Activated naive CD8-positive, alpha-beta T cell treated with anti-CD3 and anti-CD28 coated beads, Interleukin-2, amount 50 U/mL, for 24 hours (primary cell): ENCODE data around the gene KRTAP12-3.
"Not testable (repeated sequence)": the region's sequence is repeated elsewhere in the genome, so short reads cannot be mapped to it uniquely, and the experiment has no call there.

Source experiments
- ATAC-seq: fragments of 150-1000 bp; cut with Tn5 transposase; one replicate; pipeline ENCODE4 v1.10.0; 2021
- DNase-seq: peaks from one replicate; pipeline ENCODE4 v3.0.0; 2021
- H3K27ac Mint-ChIP-seq: one replicate; pipeline ENCODE4 v1.8.0; 2021; ENCODE audit warnings: mild to moderate bottlenecking, mixed read lengths
- H3K27me3 Mint-ChIP-seq: one replicate; pipeline ENCODE4 v1.8.0; 2021; ENCODE audit warnings: mixed read lengths
- H3K36me3 Mint-ChIP-seq: one replicate; pipeline ENCODE4 v1.8.0; 2021; ENCODE audit warnings: low read depth, mixed read lengths
- H3K4me1 Mint-ChIP-seq: one replicate; pipeline ENCODE4 v1.8.0; 2021; ENCODE audit warnings: mixed read lengths
- H3K4me3 Mint-ChIP-seq: one replicate; pipeline ENCODE4 v1.8.0; 2021; ENCODE audit warnings: mild to moderate bottlenecking, moderate library complexity, mixed read lengths
- H3K9me3 Mint-ChIP-seq: one replicate; pipeline ENCODE4 v1.8.0; 2021; ENCODE audit warnings: mixed read lengths

Gene KRTAP12-3

GRCh38 chr21:44653656-44654575 lies 3.8 kb upstream of the KRTAP12-3 start:
- Mint-ChIP-seq H3K27ac (no peak overlapping the region), H3K27me3 (no peaks in the 10 kb centered on the region), H3K4me3 (no peak overlapping the region), H3K4me1 (peaks cover 45% of the 10 kb centered on the region), H3K36me3 (peaks cover 6% of the 10 kb centered on the region), H3K9me3 (peaks cover 17% of the 10 kb centered on the region)
- DNase-seq (peak; percentile 31), ATAC-seq (peak; percentile 26)

- H3K4me3 Mint-ChIP-seq = no peak within 1 kb of the TSS
- H3K27ac Mint-ChIP-seq = no peak within 1 kb of the TSS
- ATAC-seq (no peak), DNase-seq (no peak)
- H3K4me1 Mint-ChIP-seq = peaks cover 53% of the 10 kb centered on the region
- H3K27me3 Mint-ChIP-seq = no peaks in the 10 kb centered on the region
- H3K36me3 Mint-ChIP-seq = peaks cover 6% of the 10 kb centered on the region
- H3K9me3 Mint-ChIP-seq = peaks cover 17% of the 10 kb centered on the region
Measured at GRCh38 chr21:44654576-44655175, 3.1 kb upstream of the KRTAP12-3 start, which contains the start of gene KRTAP12-4. TSS of gene KRTAP12-4 (minus strand) at chr21:44654659. CDS start at chr21:44654614, 45 bp downstream.

DNA sequence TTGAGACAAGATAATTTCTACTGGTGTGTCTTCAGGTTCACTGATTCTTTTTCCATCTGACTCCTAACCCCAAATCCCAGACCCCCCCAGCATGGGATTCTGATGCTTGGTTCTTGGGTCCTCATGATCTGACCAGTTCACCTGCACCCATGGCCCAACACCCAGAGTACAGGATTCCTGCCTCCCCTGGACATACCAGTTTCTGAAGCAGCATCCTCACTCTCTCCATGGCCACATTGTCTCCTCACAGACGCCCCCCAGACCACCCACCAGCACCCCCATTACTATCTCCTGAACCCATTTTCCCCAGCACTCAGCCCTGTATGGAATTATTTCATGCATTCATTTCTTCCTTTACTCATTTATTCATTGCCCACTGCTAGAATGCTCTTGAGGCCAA lies 864 bp upstream of the KRTAP12-3 start:
- no peak overlapping the region for H3K27ac Mint-ChIP-seq
- no peak overlapping the region for H3K4me3 Mint-ChIP-seq
- ATAC-seq (no peak), DNase-seq (no peak)
- peaks cover 23% of the 10 kb centered on the region for H3K9me3 Mint-ChIP-seq
- peaks cover 6% of the 10 kb centered on the region for H3K36me3 Mint-ChIP-seq
- peaks cover 54% of the 10 kb centered on the region for H3K4me1 Mint-ChIP-seq
- no peaks in the 10 kb centered on the region for H3K27me3 Mint-ChIP-seq

- Mint-ChIP-seq H3K27ac (peak overlapping the region; percentile 72), H3K4me1 (peaks cover 53% of the 10 kb centered on the region), H3K36me3 (peaks cover 6% of the 10 kb centered on the region), H3K4me3 (peak overlapping the region; percentile 62), H3K27me3 (no peaks in the 10 kb centered on the region), H3K9me3 (peaks cover 32% of the 10 kb centered on the region)
- no peak for ATAC-seq
- no peak for DNase-seq
Measured at GRCh38 chr21:44658541-44658910, 794 bp downstream of the KRTAP12-3 start.

GRCh38 chr21:44658913-44659595 lies 1.3 kb downstream of the KRTAP12-3 start:
- Mint-ChIP-seq H3K4me1 (peaks cover 48% of the 10 kb centered on the region), H3K36me3 (peaks cover 6% of the 10 kb centered on the region), H3K27ac (peak overlapping the region; percentile 72), H3K27me3 (no peaks in the 10 kb centered on the region), H3K9me3 (peaks cover 32% of the 10 kb centered on the region), H3K4me3 (no peak overlapping the region)
- DNase-seq (no peak), ATAC-seq (no peak)

DNA sequence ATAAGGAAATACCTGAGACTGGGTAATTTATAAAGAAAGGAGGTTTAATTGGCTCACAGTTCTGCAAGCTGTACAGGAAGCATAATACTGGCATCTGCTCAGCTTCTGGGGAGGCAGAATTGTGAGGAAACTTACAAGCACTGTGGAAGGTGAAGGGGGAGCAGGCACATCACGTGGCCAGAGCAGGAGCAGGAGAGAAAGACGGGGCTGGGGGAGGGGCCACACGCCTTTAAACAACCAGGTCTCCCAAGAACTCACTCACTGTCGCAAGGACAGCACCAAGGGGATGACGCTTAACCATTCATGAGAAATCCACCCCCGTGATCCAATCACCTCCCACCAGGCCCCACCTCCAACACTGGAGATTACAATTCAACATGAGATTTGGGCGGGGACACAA lies 3.8 kb downstream of the KRTAP12-3 start:
- ATAC-seq, H3K36me3 Mint-ChIP-seq, H3K27me3 Mint-ChIP-seq, DNase-seq, H3K4me3 Mint-ChIP-seq, H3K27ac Mint-ChIP-seq: not testable (repeated sequence)
- peaks cover 24% of the 10 kb centered on the region for H3K9me3 Mint-ChIP-seq
- peaks cover 33% of the 10 kb centered on the region for H3K4me1 Mint-ChIP-seq

DNA sequence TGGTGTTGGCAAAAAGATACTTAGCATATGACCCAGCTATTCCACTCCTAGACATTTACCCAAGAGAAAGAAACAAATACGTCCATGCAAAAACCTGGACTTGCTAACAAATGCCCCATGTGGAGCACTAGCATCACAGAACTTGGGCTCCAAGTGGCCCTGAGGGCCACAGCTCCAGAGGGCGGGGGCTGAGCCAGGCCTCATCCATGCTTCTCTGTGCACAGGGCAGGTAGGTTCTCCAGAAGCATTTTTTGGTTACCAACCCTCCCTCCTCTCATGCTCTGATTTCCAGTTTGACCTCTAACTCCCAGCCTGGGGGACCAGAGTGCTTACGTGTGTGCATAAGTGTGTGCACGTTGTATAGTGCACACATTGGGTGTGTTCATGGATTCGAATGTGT lies 7.0 kb downstream of the KRTAP12-3 start:
- no peak for ATAC-seq
- peaks cover 2% of the 10 kb centered on the region for H3K4me1 Mint-ChIP-seq
- peaks cover 2% of the 10 kb centered on the region for H3K27me3 Mint-ChIP-seq
- H3K4me3 Mint-ChIP-seq = no peak overlapping the region
- H3K27ac Mint-ChIP-seq = no peak overlapping the region
- no peak for DNase-seq
- H3K36me3 Mint-ChIP-seq = no peaks in the 10 kb centered on the region
- peaks cover 28% of the 10 kb centered on the region for H3K9me3 Mint-ChIP-seq

- Mint-ChIP-seq H3K4me3 (no peak within 1 kb of the TSS), H3K27ac (no peak within 1 kb of the TSS), H3K9me3 (peaks cover 25% of the 10 kb centered on the region), H3K36me3 (no peaks in the 10 kb centered on the region), H3K4me1 (peaks cover 3% of the 10 kb centered on the region), H3K27me3 (peaks cover 2% of the 10 kb centered on the region)
- DNase-seq = no peak
- ATAC-seq = no peak
Measured at GRCh38 chr21:44666401-44667320, 8.9 kb downstream of the KRTAP12-3 start, which contains the start of gene KRTAP12-2. TSS of gene KRTAP12-2 (minus strand) at chr21:44666927. CDS start at chr21:44666886, 41 bp downstream.

GRCh38 chr21:44667612-44668011 lies 9.9 kb downstream of the KRTAP12-3 start:
- no peak overlapping the region for H3K27ac Mint-ChIP-seq
- peaks cover 3% of the 10 kb centered on the region for H3K4me1 Mint-ChIP-seq
- peaks cover 2% of the 10 kb centered on the region for H3K27me3 Mint-ChIP-seq

DNA sequence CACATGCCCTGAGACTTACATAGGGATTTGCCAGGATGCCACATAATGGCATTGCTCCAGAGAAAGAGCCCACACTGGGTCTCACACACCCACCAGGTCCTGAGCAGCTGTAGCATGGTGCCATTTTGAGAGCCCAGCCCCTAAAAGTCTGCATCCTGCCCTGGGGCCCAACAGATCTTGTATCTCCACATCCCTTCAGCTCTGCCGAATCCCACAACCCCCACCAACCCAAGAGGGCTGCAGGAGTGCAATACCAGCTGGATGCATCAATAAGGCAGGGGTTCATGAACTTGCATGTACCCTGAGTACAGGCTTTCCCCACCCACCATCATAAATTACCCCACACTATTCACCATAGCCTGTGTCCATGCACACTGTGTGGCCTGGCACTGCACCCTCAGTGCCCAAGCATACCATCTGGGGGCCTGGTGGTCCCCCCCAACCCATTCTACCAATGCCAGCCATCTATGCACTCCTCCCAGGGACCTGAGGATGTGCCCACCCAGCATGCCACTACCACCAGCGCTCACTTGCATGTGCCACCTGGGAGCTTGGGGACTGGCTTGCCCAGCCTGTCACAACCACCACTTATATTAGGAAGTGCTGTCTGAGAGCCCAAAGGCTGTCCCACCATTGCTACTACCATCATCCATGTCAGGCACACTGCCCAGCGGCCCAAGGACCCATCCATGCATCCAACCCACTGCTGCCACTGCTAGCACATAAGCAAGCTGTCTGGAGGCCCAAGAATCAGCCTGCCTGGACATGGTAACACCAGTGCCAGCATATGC lies 13.1 kb downstream of the KRTAP12-3 start:
- Mint-ChIP-seq H3K36me3 (peaks cover 5% of the 10 kb centered on the region), H3K27me3 (peaks cover 2% of the 10 kb centered on the region), H3K4me1 (peaks cover 3% of the 10 kb centered on the region), H3K9me3 (peaks cover 26% of the 10 kb centered on the region), H3K27ac (no peak overlapping the region), H3K4me3 (no peak overlapping the region)
- DNase-seq (no peak), ATAC-seq (no peak)

More at GRCh38 chr21:44667612-44668011, 9.9 kb downstream of the KRTAP12-3 start:
- H3K9me3 Mint-ChIP-seq = peaks cover 17% of the 10 kb centered on the region
- H3K36me3 Mint-ChIP-seq = peaks cover 2% of the 10 kb centered on the region
- DNase-seq (no peak), ATAC-seq (no peak)
- H3K4me3 Mint-ChIP-seq = no peak overlapping the region

DNA sequence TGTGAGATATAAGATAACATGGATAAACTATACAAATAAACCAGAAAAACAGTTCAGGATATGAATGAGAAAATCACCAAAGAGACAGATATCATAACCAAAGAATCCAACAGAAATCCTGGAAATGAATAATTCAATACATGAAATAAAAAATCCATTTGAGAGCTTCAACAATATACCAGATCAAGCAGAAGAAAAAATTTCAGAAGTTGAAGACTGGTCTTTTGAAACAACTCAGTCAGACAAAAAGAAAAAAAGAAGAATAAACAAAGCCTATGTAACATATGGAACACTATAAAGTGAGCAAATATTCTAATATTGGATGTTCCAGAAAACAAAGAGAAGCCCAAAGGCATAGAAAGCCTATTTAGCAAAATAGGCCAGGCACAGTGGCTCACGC lies 14.2 kb downstream of the KRTAP12-3 start:
- ATAC-seq (no peak), DNase-seq (no peak)
- peaks cover 5% of the 10 kb centered on the region for H3K36me3 Mint-ChIP-seq
- H3K4me1 Mint-ChIP-seq = peaks cover 3% of the 10 kb centered on the region
- H3K9me3 Mint-ChIP-seq = peaks cover 26% of the 10 kb centered on the region
- H3K27ac Mint-ChIP-seq = no peak overlapping the region
- peaks cover 2% of the 10 kb centered on the region for H3K27me3 Mint-ChIP-seq
- H3K4me3 Mint-ChIP-seq = no peak overlapping the region

- H3K27me3 Mint-ChIP-seq = no peaks in the 10 kb centered on the region
- H3K9me3 Mint-ChIP-seq = peaks cover 10% of the 10 kb centered on the region
- no peak overlapping the region for H3K4me3 Mint-ChIP-seq
- H3K36me3 Mint-ChIP-seq = peaks cover under 1% of the 10 kb centered on the region
- no peaks in the 10 kb centered on the region for H3K4me1 Mint-ChIP-seq
- no peak for ATAC-seq
- H3K27ac Mint-ChIP-seq = no peak overlapping the region
- no peak for DNase-seq
Measured at GRCh38 chr21:44677881-44678280, 20.1 kb downstream of the KRTAP12-3 start.

DNA sequence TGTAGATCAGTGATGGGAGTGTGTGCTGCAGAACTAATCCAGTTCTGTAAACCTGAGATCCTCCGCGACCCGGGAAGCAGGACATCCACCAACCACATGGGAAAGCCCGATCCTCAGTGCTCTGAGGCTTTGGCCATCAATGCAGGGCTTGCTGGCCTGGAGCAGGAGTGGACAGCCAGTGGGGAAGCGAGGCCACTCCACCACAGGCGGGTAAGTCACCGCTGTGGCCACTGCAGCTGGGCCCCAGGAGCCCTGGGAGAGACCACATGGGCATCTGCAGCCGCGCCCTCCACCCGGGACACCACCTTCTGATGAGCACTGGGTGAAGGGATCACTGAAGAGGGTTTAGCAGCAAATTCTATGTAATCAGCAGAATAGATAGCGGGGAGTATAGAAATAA lies 23.4 kb downstream of the KRTAP12-3 start:
- ATAC-seq (no peak), DNase-seq (no peak)
- no peaks in the 10 kb centered on the region for H3K36me3 Mint-ChIP-seq
- no peaks in the 10 kb centered on the region for H3K9me3 Mint-ChIP-seq
- H3K27me3 Mint-ChIP-seq = peaks cover 1% of the 10 kb centered on the region
- no peak overlapping the region for H3K27ac Mint-ChIP-seq
- H3K4me1 Mint-ChIP-seq = peaks cover 3% of the 10 kb centered on the region
- H3K4me3 Mint-ChIP-seq = no peak overlapping the region
